K562 (cell line): ENCODE results near the gene SLC25A42. TPM values are rescaled to one million over a fixed set of nuclear protein-coding genes. Genes with fewer than 3 reads are reported as not detected.

Experiments used
- BRF2 ChIP-seq: IDR thresholded peaks from 3 replicates; pipeline ENCODE4 v1.6.1; 2011; ENCODE audit warnings: borderline replicate concordance, mild to moderate bottlenecking; ENCODE audit not compliant: insufficient read length, insufficient read depth
- CHD1 ChIP-seq: fragments of 200-600 bp; sonication (generic); IDR thresholded peaks from one replicate; pipeline ENCODE4 v1.6.1; 2012; ENCODE audit warnings: mild to moderate bottlenecking, moderate library complexity, low read length, inconsistent platforms
- HCFC1 ChIP-seq: IDR thresholded peaks from 2 replicates; pipeline ENCODE4 v1.6.1; 2012; ENCODE audit warnings: low read depth, low read length, improper control_type of control experiment
- HDAC1 ChIP-seq, 2 experiments: fragments of 450-650 bp; IDR thresholded peaks; 2 replicates each; pipeline ENCODE4 v1.6.1; 2016 to 2017; ENCODE audit warnings: inconsistent platforms in 1 of 2, mild to moderate bottlenecking in 1 of 2, moderate library complexity in 1 of 2
- HMGXB4 ChIP-seq: sonication (generic); formaldehyde crosslinking; IDR thresholded peaks from 2 replicates; pipeline ENCODE4 v1.8.1; 2023; ENCODE audit warnings: mild to moderate bottlenecking, missing genetic modification reagents
- NCOA1 ChIP-seq: fragments of 450-650 bp; IDR thresholded peaks from 2 replicates; pipeline ENCODE4 v1.6.1; 2016; ENCODE audit warnings: low read depth
- RBBP5 ChIP-seq: fragments of 200-600 bp; sonication (generic); IDR thresholded peaks from 2 replicates; pipeline ENCODE4 v1.6.1; 2012; ENCODE audit warnings: borderline replicate concordance, mild to moderate bottlenecking, low read length, control low read depth, inconsistent platforms; ENCODE audit not compliant: insufficient read depth, poor library complexity, severe bottlenecking
- RBM25 ChIP-seq: fragments of 200-400 bp; formaldehyde crosslinking; IDR thresholded peaks from 2 replicates; pipeline ENCODE4 v1.6.1; 2018; ENCODE audit warnings: low read length, low read depth, moderate library complexity; ENCODE audit not compliant: severe bottlenecking
- RBM39 ChIP-seq: fragments of 200-400 bp; formaldehyde crosslinking; optimal IDR thresholded peaks from 2 replicates; pipeline ENCODE3; 2018; ENCODE audit warnings: low read depth, low read length
- SIRT6 ChIP-seq: IDR thresholded peaks from one replicate; pipeline ENCODE4 v1.6.1; 2012; ENCODE audit warnings: low read depth, mild to moderate bottlenecking, control low read depth, inconsistent platforms, low read length, moderate library complexity
- TEAD4 ChIP-seq, 2 experiments: sonication (generic) in 1 of 2; formaldehyde crosslinking in 1 of 2; IDR thresholded peaks; 2 replicates each; pipeline versions ENCODE4 v1.6.1 to v1.8.0; 2012 to 2022; ENCODE audit warnings: borderline replicate concordance in 1 of 2, inconsistent platforms in 1 of 2, low read length in 1 of 2, mild to moderate bottlenecking in 1 of 2, missing genetic modification reagents in 1 of 2
- ZBTB34 ChIP-seq: fragments of 250-450 bp; sonication (Bioruptor Pico); IDR thresholded peaks from 2 replicates; pipeline ENCODE4 v1.8.0; 2021; ENCODE audit warnings: mild to moderate bottlenecking, moderate library complexity
- ZNF224 ChIP-seq: sonication (generic); formaldehyde crosslinking; IDR thresholded peaks from 2 replicates; pipeline ENCODE4 v1.8.0; 2022; ENCODE audit warnings: mild to moderate bottlenecking, missing genetic modification reagents
- ZNF436 ChIP-seq: fragments of 250-450, 450-650 bp; sonication (Bioruptor Pico); formaldehyde crosslinking; IDR thresholded peaks from 2 replicates; pipeline ENCODE4 v1.7.0; 2020; ENCODE audit warnings: mild to moderate bottlenecking
- ZNF449 ChIP-seq: fragments of 250-450 bp; sonication (Bioruptor Pico); IDR thresholded peaks from 2 replicates; pipeline ENCODE4 v1.8.0; 2022; ENCODE audit warnings: moderate library complexity, mild to moderate bottlenecking, inconsistent platforms
- polyA plus RNA-seq, 8 experiments: library from polyadenylated mRNA; depleted of rRNA in 4 of 8; stranded (reverse) in 5 of 8; unstranded in 3 of 8; fragments of >200 nt; fragmentation: Nextera tagmentation in 2 of 8; fragmentation: Illumina TruSeq in 1 of 8; extraction: Ambion mirVana in 2 of 8; extraction: Trizol in 1 of 8; gene quantifications; 2 replicates each; pipeline versions ENCODE4 v1.2.1 to v1.2.3, GENCODE V29; 2011 to 2014; ENCODE audit warnings: inconsistent platforms in 1 of 8, missing spikeins in 1 of 8
- total RNA-seq, 7 experiments: library from RNA; depleted of rRNA in 6 of 7; stranded (reverse); fragments of >200 nt in 6 of 7; fragmentation: Illumina TruSeq in 2 of 7; extraction: Trizol in 2 of 7; gene quantifications; 2 replicates each; pipeline versions ENCODE4 v1.2.1 to v1.2.3, GENCODE V29; 2011 to 2021; ENCODE audit warnings: low replicate concordance in 1 of 7
- TF ChIP-seq, protein P1 (sequence below): fragments of 450-650 bp; IDR thresholded peaks from 2 replicates; pipeline ENCODE4 v1.6.1; 2017; ENCODE audit warnings: mild to moderate bottlenecking, moderate library complexity
- TF ChIP-seq, protein P2 (sequence below): fragments of 450-650 bp; IDR thresholded peaks from 2 replicates; pipeline ENCODE4 v1.7.0; 2016; ENCODE audit warnings: borderline replicate concordance

Gene SLC25A42
- total and polyA plus RNA-seq, 9 of the 15 experiments (the other 6 are each of a cell fraction or from before 2014, with no cell fraction given) = 0.59 to 32.2 (median 14.1) TPM

- no peak for TF ChIP-seq ZNF224 (CRISPR knock-in tag)
- no peak for TF ChIP-seq ZNF436
- TF ChIP-seq ZNF449 (CRISPR knock-in tag) = no peak
- TF ChIP-seq, protein P1, sequence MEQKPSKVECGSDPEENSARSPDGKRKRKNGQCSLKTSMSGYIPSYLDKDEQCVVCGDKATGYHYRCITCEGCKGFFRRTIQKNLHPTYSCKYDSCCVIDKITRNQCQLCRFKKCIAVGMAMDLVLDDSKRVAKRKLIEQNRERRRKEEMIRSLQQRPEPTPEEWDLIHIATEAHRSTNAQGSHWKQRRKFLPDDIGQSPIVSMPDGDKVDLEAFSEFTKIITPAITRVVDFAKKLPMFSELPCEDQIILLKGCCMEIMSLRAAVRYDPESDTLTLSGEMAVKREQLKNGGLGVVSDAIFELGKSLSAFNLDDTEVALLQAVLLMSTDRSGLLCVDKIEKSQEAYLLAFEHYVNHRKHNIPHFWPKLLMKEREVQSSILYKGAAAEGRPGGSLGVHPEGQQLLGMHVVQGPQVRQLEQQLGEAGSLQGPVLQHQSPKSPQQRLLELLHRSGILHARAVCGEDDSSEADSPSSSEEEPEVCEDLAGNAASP = no peak
- TF ChIP-seq RBM39 = no peak
- no peak for TF ChIP-seq ZBTB34
- TF ChIP-seq, protein P2, sequence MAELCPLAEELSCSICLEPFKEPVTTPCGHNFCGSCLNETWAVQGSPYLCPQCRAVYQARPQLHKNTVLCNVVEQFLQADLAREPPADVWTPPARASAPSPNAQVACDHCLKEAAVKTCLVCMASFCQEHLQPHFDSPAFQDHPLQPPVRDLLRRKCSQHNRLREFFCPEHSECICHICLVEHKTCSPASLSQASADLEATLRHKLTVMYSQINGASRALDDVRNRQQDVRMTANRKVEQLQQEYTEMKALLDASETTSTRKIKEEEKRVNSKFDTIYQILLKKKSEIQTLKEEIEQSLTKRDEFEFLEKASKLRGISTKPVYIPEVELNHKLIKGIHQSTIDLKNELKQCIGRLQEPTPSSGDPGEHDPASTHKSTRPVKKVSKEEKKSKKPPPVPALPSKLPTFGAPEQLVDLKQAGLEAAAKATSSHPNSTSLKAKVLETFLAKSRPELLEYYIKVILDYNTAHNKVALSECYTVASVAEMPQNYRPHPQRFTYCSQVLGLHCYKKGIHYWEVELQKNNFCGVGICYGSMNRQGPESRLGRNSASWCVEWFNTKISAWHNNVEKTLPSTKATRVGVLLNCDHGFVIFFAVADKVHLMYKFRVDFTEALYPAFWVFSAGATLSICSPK = no peak
- TF ChIP-seq HDAC1 (IDR thresholded peaks at IDR 0.05) = peak in 1 of 2 experiments; percentile 96; a peak in 2 of 4 replicates
- TF ChIP-seq BRF2 = no peak
- peak; percentile 50; the same call in 1 of the 2 replicates for TF ChIP-seq HMGXB4
- peak; percentile 35 for TF ChIP-seq TEAD4 (IDR thresholded peaks at IDR 0.05; ENCODE audit: low read length)
- no peak for TF ChIP-seq TEAD4 (CRISPR knock-in tag; IDR thresholded peaks at IDR 0.05; ENCODE audit: borderline replicate concordance)
- TF ChIP-seq SIRT6 = no peak
- peak; percentile 32 for TF ChIP-seq RBBP5
- TF ChIP-seq RBM25 = peak; percentile 1
- peak; percentile 57 for TF ChIP-seq CHD1
- no peak for TF ChIP-seq NCOA1
- TF ChIP-seq HCFC1 = peak; percentile 53
Measured at GRCh38 chr19:19033426-19034203, 30.2 kb upstream of the SLC25A42 start, which contains the start of the genes ARMC6 and SUGP2 (continued).
